Duodenal mucosa (tissue), 2 donors: Measurements from ENCODE around the gene SMIM30.
A peak's percentile ranks its signal among the peaks of the same experiment; 100 is the strongest.

Experiments
- H3K27ac ChIP-seq: one replicate; pipeline ENCODE4 v1.7.0; 2013; ENCODE audit warnings: low read depth, low read length
- H3K27me3 ChIP-seq, 2 donors: one replicate each; pipeline ENCODE4 v1.7.0; 2013; ENCODE audit warnings: low read length in 2 of 2, control low read depth in 1 of 2; ENCODE audit not compliant: insufficient read depth in 2 of 2, control insufficient read depth in 1 of 2
- H3K36me3 ChIP-seq, 2 donors: one replicate each; pipeline ENCODE4 v1.7.0; 2013; ENCODE audit warnings: low read length in 2 of 2, control low read depth in 1 of 2; ENCODE audit not compliant: insufficient read depth in 2 of 2, control insufficient read depth in 1 of 2
- H3K4me1 ChIP-seq, 2 donors: one replicate each; pipeline ENCODE4 v1.7.0; 2013; ENCODE audit warnings: low read length in 2 of 2, control low read depth in 1 of 2; ENCODE audit not compliant: insufficient read depth in 2 of 2, control insufficient read depth in 1 of 2
- H3K4me3 ChIP-seq, 2 donors: one replicate each; pipeline ENCODE4 v1.7.0; 2013; ENCODE audit warnings: low read length in 2 of 2, low read depth in 1 of 2
- H3K9ac ChIP-seq, 2 donors: one replicate each; pipeline ENCODE4 v1.7.0; 2013; ENCODE audit warnings: low read length in 2 of 2, low read depth in 1 of 2
- H3K9me3 ChIP-seq, 2 donors: one replicate each; pipeline ENCODE4 v1.7.0; 2013; ENCODE audit warnings: low read length in 2 of 2, control low read depth in 1 of 2; ENCODE audit not compliant: control insufficient read depth in 1 of 2

The SMIM30 gene

DNA sequence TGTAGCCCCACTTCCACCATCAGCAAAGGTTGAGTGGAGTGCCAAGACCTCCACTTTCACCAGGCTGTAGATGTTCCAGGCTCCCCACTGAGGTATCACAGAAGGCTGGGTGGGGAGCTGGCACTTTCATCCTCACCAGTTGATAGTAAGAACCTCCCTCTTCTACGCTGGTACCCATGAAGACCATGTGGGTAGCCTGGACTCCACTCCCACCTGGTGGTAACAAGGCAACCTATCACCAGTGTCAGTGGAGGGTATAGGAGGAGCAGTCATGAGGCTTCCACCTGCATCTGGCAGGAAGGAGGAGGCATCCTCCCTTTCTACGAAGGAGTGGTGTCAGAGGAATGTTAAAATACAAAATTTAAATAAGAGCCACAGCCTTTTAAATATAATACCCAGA lies 4.4 kb downstream of the SMIM30 start:
- Histone ChIP-seq H3K36me3 (peaks cover 0 to 2% of the 10 kb centered on the region in 2 donors), H3K9me3 (no peaks in the 10 kb centered on the region), H3K4me3 (no peak overlapping the region), H3K4me1 (peaks cover 0 to 2% of the 10 kb centered on the region in 2 donors), H3K27me3 (no peaks in the 10 kb centered on the region), H3K9ac (no peak overlapping the region), H3K27ac (no peak overlapping the region)

DNA sequence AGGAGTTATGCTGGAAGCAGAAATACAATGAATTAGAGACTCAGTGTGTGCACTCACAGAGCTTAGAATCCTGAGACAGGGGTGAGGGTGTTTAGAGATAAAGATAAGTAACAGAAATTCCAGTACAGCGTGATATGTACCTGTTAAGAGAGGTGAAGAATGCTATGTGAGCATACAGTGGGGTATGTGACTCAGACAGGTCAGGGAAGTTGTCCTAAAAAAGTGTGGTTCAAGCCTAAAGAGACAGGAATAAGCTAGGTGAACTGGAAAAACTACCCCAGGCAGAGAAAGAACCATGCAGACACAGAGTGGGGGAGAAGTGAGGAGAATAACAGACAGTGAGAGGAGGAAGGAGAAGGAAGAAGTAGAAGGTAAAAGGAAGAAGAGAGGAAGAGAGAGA lies 8.6 kb downstream of the SMIM30 start:
- Histone ChIP-seq H3K4me3 (no peak overlapping the region), H3K27me3 (no peaks in the 10 kb centered on the region), H3K9me3 (no peaks in the 10 kb centered on the region), H3K27ac (no peak overlapping the region), H3K4me1 (no peaks in the 10 kb centered on the region), H3K36me3 (peaks cover 0 to 2% of the 10 kb centered on the region in 2 donors), H3K9ac (no peak overlapping the region)

DNA sequence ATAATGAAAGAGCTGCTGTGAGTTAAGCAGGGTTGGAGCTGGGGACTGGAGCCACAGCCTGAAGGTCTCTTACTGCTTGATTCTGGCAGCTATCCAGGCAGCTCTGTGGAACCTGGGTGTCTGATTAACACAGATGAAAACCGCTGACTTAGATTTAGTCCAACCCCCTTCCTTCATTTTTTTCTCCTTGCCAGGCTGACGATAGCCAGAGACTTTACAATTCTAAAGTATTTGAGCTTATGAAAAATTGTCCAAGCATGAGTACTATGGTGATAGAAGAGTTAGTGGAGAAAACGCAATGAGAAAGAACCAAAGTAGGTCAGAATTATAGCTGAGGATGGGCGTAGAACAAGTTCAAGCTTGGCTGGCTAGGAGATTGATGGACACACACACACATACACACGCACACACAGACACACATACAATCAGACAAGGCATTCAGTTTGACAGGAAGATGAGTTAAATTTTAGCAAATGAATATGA lies 18.2 kb downstream of the SMIM30 start:
- H3K9ac ChIP-seq = no peak overlapping the region
- H3K27me3 ChIP-seq = peaks cover 0 to 2% of the 10 kb centered on the region in 2 donors
- H3K4me1 ChIP-seq = no peaks in the 10 kb centered on the region
- H3K36me3 ChIP-seq = no peaks in the 10 kb centered on the region
- no peak overlapping the region for H3K4me3 ChIP-seq
- H3K9me3 ChIP-seq = no peaks in the 10 kb centered on the region
- no peak overlapping the region for H3K27ac ChIP-seq

DNA sequence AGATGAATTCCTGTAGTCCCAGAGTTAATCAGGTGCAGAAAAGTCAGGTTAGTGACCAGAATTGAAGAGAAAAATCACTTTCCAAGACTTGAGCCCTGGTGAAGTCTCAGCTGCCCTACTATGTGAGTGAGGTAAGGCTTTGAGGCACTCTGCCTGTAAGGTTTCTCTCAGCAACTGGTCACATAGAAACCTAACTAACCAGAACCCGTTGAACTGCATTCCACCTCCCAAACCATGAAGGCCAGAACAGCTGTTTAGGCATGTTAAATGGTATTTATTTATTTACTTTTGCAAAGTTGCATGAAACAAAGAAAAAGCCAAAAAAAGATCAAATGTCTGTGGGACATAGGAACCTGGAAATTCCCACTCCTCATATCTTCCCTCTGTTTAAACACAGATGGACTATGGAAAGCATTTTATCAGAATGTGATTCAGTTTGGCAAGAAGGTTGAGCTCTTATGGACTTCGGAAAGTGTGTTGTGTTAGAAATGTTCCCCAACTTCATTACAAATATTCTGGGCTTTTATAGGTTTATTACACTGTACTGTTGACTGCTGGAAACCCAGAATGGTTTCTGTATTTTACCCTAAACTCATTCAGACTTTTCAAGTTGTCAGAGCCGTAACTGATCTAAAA lies 19.0 kb downstream of the SMIM30 start:
- Histone ChIP-seq H3K27me3 (peaks cover 0 to 2% of the 10 kb centered on the region in 2 donors), H3K4me3 (no peak overlapping the region), H3K36me3 (no peaks in the 10 kb centered on the region), H3K27ac (no peak overlapping the region), H3K4me1 (no peaks in the 10 kb centered on the region), H3K9me3 (no peaks in the 10 kb centered on the region), H3K9ac (no peak overlapping the region)

DNA sequence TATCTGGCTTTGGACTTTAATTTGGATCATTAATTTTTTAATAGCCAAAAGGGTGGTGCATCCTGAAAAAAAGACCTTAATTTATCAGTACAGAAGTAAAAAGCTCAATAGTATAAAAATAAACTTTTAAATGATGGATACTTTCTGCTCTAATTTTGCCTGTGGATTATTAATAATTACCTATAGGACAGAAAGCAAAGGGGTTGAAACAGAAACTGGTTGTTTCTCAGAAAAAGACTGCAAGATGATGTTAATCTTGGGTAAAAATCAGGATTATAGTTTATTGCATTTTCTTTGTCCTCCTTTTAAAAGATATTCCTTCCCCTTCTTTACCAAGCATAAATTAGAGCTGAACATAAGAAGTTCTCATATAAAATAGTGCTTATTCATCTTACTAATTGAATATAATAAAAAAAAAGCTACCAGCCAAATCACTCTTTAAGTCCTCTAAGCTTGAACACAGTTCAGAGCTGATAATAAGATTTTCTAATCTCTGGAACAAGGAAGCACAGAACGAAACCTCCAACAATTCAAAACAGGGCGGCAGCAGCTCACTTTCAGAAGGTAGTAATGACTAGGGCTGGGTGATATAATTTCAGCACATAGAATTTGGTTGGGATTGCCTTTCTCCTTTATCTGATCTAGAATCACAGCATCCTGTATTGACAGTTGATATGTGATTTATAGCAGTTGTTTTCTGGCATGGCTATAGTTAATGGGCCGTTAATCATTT lies 23.7 kb downstream of the SMIM30 start:
- H3K4me3 ChIP-seq = no peak overlapping the region

DNA sequence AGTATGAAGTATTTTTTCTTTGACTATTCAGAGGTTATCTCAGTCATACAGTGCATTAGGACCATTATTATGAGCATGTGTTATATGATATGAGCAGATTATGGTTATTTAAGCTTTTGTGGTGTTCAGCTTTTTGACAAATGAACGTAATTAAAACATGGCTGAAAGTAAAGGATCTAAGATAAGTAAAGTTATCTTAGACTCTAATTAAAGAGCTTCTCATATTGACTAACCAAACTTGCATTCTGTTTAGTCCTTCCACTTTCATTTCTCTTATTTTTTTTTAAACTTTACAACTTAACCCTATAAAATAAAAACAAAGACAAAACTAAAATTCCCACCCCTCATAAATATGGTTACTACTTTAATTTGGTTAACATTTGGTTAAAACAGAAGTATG lies 24.8 kb downstream of the SMIM30 start:
- no peaks in the 10 kb centered on the region for H3K9me3 ChIP-seq
- H3K36me3 ChIP-seq = no peaks in the 10 kb centered on the region
- H3K4me3 ChIP-seq = no peak overlapping the region
- H3K27me3 ChIP-seq = peaks cover 0 to 2% of the 10 kb centered on the region in 2 donors
- H3K4me1 ChIP-seq = no peaks in the 10 kb centered on the region
- no peak overlapping the region for H3K9ac ChIP-seq
- H3K27ac ChIP-seq = no peak overlapping the region

More for the DNA sequence above, 23.7 kb downstream of the SMIM30 start:
- Histone ChIP-seq H3K27ac (no peak overlapping the region), H3K4me1 (no peaks in the 10 kb centered on the region), H3K27me3 (peaks cover 0 to 2% of the 10 kb centered on the region in 2 donors), H3K9me3 (no peaks in the 10 kb centered on the region), H3K36me3 (no peaks in the 10 kb centered on the region), H3K9ac (no peak overlapping the region)

DNA sequence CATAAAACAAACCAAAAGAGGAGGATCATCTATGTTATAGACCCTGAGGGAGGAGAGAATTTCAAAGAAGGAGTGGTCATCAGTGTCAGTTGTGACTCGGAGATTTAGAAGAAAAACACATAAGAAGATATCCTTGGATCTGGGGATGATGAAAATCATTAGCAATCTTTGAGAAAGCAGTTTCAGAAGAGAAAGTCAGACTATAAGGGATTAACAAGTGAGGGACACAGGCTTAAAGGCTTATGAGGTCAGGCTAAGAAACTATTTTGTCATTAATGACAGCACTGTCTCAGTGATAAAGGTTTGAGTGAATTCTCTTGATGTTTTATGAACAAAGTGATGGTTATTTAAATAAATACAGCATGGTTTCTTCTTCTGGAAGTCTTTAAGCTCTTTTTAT lies 25.6 kb downstream of the SMIM30 start:
- Histone ChIP-seq H3K9me3 (no peaks in the 10 kb centered on the region), H3K4me1 (no peaks in the 10 kb centered on the region), H3K9ac (no peak overlapping the region), H3K36me3 (no peaks in the 10 kb centered on the region), H3K27ac (no peak overlapping the region), H3K4me3 (no peak overlapping the region), H3K27me3 (peaks cover 0 to 2% of the 10 kb centered on the region in 2 donors)

DNA sequence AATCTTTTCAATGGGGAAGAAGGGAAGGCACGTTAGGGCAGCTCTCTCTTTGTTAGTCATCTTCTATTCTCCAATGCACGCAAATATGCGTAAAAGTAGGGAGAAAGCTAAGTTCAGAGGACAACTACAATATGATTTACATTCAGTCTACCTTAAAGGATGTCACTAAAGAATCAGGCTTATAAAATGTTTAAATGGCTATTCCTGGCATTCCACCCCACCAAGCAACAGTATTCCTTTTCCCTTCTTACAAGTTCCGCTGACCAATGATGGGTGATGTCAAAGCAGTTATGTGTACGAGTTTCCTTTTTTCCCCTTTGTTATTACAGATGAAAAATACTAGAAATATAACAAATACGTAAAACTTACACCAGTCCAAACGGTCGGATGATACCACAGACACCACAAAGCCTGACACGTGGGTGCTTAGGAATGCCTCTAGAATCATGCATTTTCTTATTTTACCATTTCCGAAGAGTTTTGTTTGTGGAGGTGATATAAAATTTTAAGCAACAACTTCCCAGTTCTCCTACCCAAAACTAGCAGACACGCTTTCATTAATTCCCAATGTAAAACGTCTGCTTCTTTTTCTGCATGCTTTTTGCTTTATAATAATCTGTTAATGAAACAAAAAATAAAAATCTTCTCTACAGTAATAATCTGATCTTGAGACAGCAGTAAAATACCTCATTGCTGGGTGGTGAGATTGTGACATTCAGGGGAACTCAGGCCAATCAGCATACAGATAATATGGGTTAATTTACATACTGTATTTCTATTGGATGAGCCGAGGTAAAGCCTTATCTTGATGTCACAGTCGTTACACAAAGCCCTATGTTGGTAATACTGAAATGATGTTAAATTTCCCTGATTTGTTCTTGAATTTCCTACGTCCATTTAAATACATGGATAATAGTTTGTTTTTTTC lies 31.0 kb downstream of the SMIM30 start:
- peaks cover 7 to 15% of the 10 kb centered on the region in 2 donors for H3K27me3 ChIP-seq
- H3K4me3 ChIP-seq = peak overlapping the region in 1 of 2 donors; percentile 3
- no peaks in the 10 kb centered on the region for H3K36me3 ChIP-seq
- peaks cover 4 to 7% of the 10 kb centered on the region in 2 donors for H3K4me1 ChIP-seq
- no peak overlapping the region for H3K27ac ChIP-seq
- no peaks in the 10 kb centered on the region for H3K9me3 ChIP-seq
- no peak overlapping the region for H3K9ac ChIP-seq

DNA sequence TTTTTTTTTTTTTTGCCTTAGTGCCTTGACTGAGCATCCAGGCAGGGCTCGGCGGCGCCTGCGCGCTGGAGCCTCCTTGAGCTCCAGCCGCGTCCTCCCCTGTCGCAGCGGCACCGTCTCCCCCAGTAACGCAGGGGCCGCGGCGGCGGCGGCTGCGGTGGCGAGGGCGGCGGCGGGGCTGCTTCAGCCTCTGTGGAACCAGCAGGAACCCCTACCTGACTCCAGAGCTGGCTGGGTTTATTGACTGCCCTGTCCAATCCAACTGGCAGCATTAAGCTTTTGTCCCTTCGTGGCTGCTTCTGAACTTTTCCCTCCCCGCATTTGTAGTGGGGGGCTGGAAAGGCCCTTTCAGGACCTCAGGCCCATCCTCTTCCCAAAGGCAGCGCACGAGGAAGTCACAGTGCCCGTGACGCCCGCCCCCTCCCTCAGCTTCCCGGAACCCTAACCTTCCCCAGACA lies 31.9 kb downstream of the SMIM30 start, which contains the start of gene GPR85:
TSS of gene GPR85 (minus strand) at position 397 of the 458 bp plus-strand sequence. CDS start 2,106 bp downstream, outside the sequence.
- Histone ChIP-seq H3K27ac (no peak within 1 kb of the TSS), H3K36me3 (no peaks in the 10 kb centered on the region), H3K9me3 (no peaks in the 10 kb centered on the region), H3K27me3 (peaks cover 7 to 15% of the 10 kb centered on the region in 2 donors), H3K4me3 (peak within 1 kb of the TSS; percentile 50 to 60), H3K4me1 (peaks cover 4 to 7% of the 10 kb centered on the region in 2 donors), H3K9ac (no peak within 1 kb of the TSS)
